Measurements from ENCODE around the gene EFNA1.

Gene EFNA1

GRCh38 chr1:155127105-155127966 lies at the start of gene EFNA1:
Gene EFNA1, plus strand, starts transcription at chr1:155127876. Its CDS starts 102 bp downstream, at chr1:155127978.
- peak within 1 kb of the TSS; percentile 57 for H3K4me3 ChIP-seq (ENCODE audit: low read depth, low read length)

DNA sequence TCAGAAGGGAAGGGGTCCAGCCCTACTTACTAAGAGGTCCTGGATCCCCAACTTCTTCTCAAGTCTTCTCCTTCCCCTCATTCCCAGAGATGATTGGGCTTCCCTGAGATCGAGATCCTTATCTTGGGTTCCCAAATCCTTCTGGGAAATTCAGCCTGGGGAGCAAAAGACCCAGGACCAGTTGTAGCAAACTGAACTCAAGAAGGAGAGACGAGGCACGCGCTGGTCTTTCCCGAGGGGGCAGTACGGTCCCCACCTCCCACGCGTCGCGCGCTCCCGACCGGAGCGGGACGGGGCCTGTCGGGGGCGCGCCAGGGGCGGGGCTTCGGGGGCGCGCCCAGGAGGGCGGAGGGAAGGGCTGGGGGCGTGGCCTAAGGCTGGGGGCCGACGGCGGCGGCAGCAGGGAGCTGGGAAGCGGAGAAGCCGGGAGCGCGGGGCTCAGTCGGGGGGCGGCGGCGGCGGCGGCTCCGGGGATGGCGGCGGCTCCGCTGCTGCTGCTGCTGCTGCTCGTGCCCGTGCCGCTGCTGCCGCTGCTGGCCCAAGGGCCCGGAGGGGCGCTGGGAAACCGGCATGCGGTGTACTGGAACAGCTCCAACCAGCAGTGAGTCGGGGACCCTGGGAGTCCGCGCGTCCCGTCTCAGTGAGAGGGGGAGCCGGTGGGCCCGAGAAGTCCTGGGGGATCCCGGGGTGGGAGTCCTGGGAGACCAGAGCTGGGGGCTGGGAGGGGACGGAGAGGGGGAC lies 49.0 kb upstream of the EFNA1 start, which contains the start of gene EFNA3:
EFNA3 (plus strand) TSS at position 369 of the 741 bp plus-strand sequence; CDS start at position 474, 105 bp downstream.
- H3K4me3 ChIP-seq (ENCODE audit: low read depth, low read length): peak within 1 kb of the TSS; percentile 31

DNA sequence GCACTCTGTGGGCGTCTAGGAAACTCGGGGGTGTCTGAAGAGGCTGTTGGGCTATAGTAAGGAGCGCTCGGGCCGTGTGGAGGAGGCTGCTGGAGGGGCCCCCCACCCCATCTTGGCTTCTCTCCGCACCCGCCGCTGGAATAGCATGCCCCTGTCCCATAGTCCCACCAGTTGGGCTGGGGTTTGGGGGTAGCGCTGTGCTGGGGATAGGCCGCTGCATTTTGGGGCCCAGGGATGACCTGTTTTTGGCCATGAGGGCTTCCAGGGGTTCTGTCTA lies 48.5 kb upstream of the EFNA1 start:
- peak overlapping the region; percentile 31 for H3K4me3 ChIP-seq (ENCODE audit: low read depth, low read length)

DNA sequence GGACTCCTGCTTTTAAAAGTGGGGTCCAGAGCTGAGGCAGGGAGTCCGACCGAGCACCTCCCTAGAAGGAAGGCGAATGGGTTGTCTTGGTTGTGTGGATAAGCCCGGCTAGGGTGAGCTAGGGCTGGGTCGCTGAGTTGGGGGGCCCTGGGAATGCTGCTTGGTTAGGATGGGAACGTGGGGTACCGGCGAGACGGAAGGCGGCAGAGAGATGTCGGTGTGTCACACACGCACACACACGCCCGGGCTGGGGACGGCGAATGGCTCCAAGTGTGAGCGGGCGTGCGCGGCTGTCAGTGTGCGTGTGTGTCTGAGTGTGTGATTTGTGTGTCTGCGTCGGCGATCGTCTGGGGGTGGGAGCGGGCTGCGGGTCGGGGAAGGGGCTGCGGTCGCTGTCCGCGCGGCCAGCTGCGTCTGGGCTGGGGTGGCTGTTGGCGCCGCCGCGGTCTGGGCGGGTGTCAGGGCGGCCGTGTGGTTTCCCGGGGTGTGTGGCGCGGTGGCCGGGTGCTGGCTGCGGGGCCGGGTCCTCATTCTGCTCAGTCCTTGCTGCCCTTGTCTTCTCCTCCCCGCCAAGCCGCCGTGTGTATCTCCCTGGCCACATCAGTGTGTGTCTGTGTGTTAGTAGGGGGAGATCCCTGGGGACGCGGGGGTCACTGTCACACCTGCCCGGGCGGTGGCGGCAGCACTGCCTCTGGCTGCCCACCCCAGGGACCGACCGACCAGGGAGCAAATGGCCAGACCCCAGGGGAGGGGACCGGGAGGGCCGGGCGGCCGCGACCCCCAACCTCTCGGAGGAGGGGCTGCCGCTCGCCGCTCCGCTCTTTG lies 48.0 kb upstream of the EFNA1 start:
- peak overlapping the region; percentile 31 for H3K4me3 ChIP-seq (ENCODE audit: low read depth, low read length)

- H3K4me3 ChIP-seq (ENCODE audit: low read depth, low read length): peak overlapping the region; percentile 30
Measured at GRCh38 chr1:155080312-155081228, 47.1 kb upstream of the EFNA1 start.

GRCh38 chr1:155081472-155082300 lies 46.0 kb upstream of the EFNA1 start:
- no peak overlapping the region for H3K4me3 ChIP-seq (ENCODE audit: low read depth, low read length)

- H3K4me3 ChIP-seq (ENCODE audit: low read depth, low read length): no peak overlapping the region
Measured at GRCh38 chr1:155082301-155083051, 45.2 kb upstream of the EFNA1 start.

GRCh38 chr1:155083052-155083541 lies 44.6 kb upstream of the EFNA1 start:
- no peak overlapping the region for H3K4me3 ChIP-seq (ENCODE audit: low read depth, low read length)

- H3K4me3 ChIP-seq (ENCODE audit: low read depth, low read length): peak overlapping the region; percentile 85
Measured at GRCh38 chr1:155083865-155084721, 43.6 kb upstream of the EFNA1 start.

DNA sequence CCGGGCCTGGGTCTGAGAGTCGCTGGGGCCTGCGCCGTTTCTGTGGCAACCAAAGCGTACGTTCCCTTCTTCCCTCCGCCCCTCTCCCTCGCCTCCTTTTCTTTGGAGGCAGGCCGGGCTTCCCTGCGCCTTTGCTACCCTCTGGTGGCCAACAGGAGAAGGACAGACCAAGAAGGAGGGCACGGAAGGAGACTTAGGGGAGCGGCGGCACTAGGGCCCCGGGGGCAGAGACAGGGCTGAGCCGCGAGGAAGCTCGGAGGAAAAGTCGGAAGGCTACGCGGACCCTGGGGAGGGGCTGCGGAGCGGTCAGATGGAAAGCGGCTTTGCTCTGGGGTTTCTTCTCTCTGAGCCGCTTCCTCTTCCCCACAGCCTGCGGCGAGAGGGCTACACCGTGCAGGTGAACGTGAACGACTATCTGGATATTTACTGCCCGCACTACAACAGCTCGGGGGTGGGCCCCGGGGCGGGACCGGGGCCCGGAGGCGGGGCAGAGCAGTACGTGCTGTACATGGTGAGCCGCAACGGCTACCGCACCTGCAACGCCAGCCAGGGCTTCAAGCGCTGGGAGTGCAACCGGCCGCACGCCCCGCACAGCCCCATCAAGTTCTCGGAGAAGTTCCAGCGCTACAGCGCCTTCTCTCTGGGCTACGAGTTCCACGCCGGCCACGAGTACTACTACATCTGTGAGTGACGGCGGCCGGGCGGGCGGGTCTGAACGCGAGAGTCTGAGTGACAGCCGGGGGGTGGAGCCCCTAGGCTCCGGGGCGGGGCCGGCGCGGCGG lies 42.8 kb upstream of the EFNA1 start:
- H3K4me3 ChIP-seq (ENCODE audit: low read depth, low read length): peak overlapping the region; percentile 85

GRCh38 chr1:155085504-155086127 lies 42.1 kb upstream of the EFNA1 start:
- peak overlapping the region; percentile 85 for H3K4me3 ChIP-seq (ENCODE audit: low read depth, low read length)

- no peak overlapping the region for H3K4me3 ChIP-seq (ENCODE audit: low read depth, low read length)
Measured at GRCh38 chr1:155086128-155086741, 41.4 kb upstream of the EFNA1 start.

GRCh38 chr1:155086856-155087535 lies 40.7 kb upstream of the EFNA1 start:
- no peak overlapping the region for H3K4me3 ChIP-seq (ENCODE audit: low read depth, low read length)

GRCh38 chr1:155091071-155092051 lies 36.3 kb upstream of the EFNA1 start:
- H3K4me3 ChIP-seq (ENCODE audit: low read depth, low read length): no peak overlapping the region
